Panc1 (cell line): Measurements from ENCODE around the gene ZC2HC1B. TPM values are rescaled to one million over a fixed set of nuclear protein-coding genes. Genes with fewer than 3 reads are reported as not detected.
"Not testable (repeated sequence)": the region's sequence is repeated elsewhere in the genome, so short reads cannot be mapped to it uniquely, and the experiment has no call there.

Experiments
- ATAC-seq: fragments of 200-7000 bp; cut with Tn5 transposase; 2 replicates; pipeline ENCODE4 v1.9.1; 2020; ENCODE audit warnings: mild to moderate bottlenecking, moderate library complexity
- BruUV-seq: library from RNA; stranded (reverse); fragments of 400-500 nt; replicated peaks from 2 replicates; lab custom pipeline; 2021; lab: Mats Ljungman, UMichigan
- CTCF ChIA-PET: fragments of 300-600 bp; sonication (Branson Sonifier 250); formaldehyde crosslinking; loops from one replicate; lab custom pipeline; 2022; ENCODE audit warnings: antibody characterized with exemption; lab: Charles Lee
- POLR2A ChIA-PET: fragments of 300-600 bp; sonication (Branson Sonifier 250); formaldehyde crosslinking; loops from one replicate; lab custom pipeline; 2022; ENCODE audit warnings: antibody characterized with exemption; lab: Charles Lee
- DNase-seq: peaks from one replicate; pipeline ENCODE4 v3.0.0-alpha.2; 2010; ENCODE audit warnings: low read depth, low spot score
- H3K27ac ChIP-seq: 2 replicates; pipeline ENCODE4 v1.5.1; 2011; ENCODE audit warnings: mild to moderate bottlenecking, low read length, inconsistent platforms
- H3K27me3 ChIP-seq: fragments of 200-500 bp; sonication (Bioruptor generic); 2 replicates; pipeline ENCODE4 v1.6.0; 2014; ENCODE audit warnings: low read length, inconsistent platforms; ENCODE audit not compliant: control insufficient read depth, insufficient read depth
- H3K36me3 ChIP-seq: fragments of 200-500 bp; sonication (Bioruptor generic); 2 replicates; pipeline ENCODE4 v1.5.1; 2014; ENCODE audit warnings: inconsistent platforms, mild to moderate bottlenecking, low read length, moderate library complexity; ENCODE audit not compliant: control insufficient read depth, insufficient read depth
- H3K4me1 ChIP-seq: 2 replicates; pipeline ENCODE4 v1.5.1; 2011; ENCODE audit warnings: inconsistent platforms, mild to moderate bottlenecking, low read length, moderate library complexity; ENCODE audit not compliant: control insufficient read depth, insufficient read depth
- H3K4me3 ChIP-seq, 2 experiments: 2 replicates each; pipeline ENCODE4 v1.5.1; 2011 to 2012; ENCODE audit warnings: low read depth in 2 of 2, low read length in 2 of 2, mild to moderate bottlenecking in 2 of 2, inconsistent platforms in 1 of 2, moderate library complexity in 1 of 2
- H3K9me3 ChIP-seq: fragments of 200-500 bp; sonication (Bioruptor generic); 2 replicates; pipeline ENCODE4 v1.5.1; 2014; ENCODE audit warnings: low read depth, mild to moderate bottlenecking, inconsistent platforms, low read length, moderate library complexity; ENCODE audit not compliant: control insufficient read depth, insufficient read depth
- POLR2AphosphoS5 ChIP-seq: IDR thresholded peaks from 2 replicates; pipeline ENCODE4 v1.6.1; 2012; ENCODE audit warnings: mild to moderate bottlenecking, low read depth, low read length, moderate library complexity
- SIN3A ChIP-seq: IDR thresholded peaks from 2 replicates; pipeline ENCODE4 v1.6.1; 2012; ENCODE audit warnings: low read depth, mild to moderate bottlenecking, low read length, moderate library complexity, borderline replicate concordance; ENCODE audit not compliant: insufficient read depth
- TCF7L2 ChIP-seq: IDR thresholded peaks from 2 replicates; pipeline ENCODE4 v1.6.1; 2011; ENCODE audit warnings: mild to moderate bottlenecking, low read depth, low read length, inconsistent platforms
- in situ Hi-C: cut with HindIII; loops from 2 replicates; pipeline ENCODE4 v1.10.0; 2016; ENCODE audit warnings: low sequenced_read_pairs, low pct_unique_long_range_greater_than_20kb
- intact Hi-C: fragments of 100-400 bp; cut with micrococcal nuclease; formaldehyde crosslinking; loops from one replicate; pipeline ENCODE4 v1.10.0; 2022; ENCODE audit not compliant: unreplicated experiment
- total RNA-seq: library from RNA; stranded (reverse); gene quantifications from one replicate; pipeline ENCODE4 v1.2.1, GENCODE V29; 2021; ENCODE audit not compliant: unreplicated experiment
- TF ChIP-seq, protein P1 (sequence below): fragments of 450-650 bp; IDR thresholded peaks from 2 replicates; pipeline ENCODE4 v1.5.1; 2017; ENCODE audit warnings: mild to moderate bottlenecking
- TF ChIP-seq, protein P2 (sequence below), 2 experiments: IDR thresholded peaks; 2 replicates each; pipeline ENCODE4 v1.6.1; 2011 to 2012; ENCODE audit warnings: low read depth in 2 of 2, control low read depth in 1 of 2, low read length in 1 of 2, mild to moderate bottlenecking in 1 of 2, moderate library complexity in 1 of 2; ENCODE audit not compliant: insufficient read depth in 1 of 2

Gene ZC2HC1B
- total RNA-seq, 1 experiment from 2014 or later: not detected

DNA sequence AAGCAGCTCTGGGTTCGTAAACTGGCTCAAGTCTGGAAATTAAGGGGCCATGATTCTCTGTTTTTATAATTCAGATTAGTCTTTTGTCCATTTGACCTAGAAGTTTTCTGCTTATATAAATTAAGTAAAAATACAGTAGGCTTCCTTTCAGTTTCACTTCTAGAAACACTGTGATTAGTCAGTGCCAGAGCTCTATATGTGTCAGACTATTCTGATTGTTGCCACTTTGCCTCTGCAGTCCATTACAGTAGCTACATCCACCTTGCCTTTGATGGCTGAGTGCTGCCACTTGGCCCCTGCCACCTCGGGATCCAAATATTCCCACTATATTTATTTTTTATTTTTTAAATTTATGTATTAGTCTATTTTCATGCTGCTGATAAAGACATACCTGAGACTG is 7.9 kb downstream of the ZC2HC1B start:
- no peak for DNase-seq
- in situ Hi-C loops (no loop called here), intact Hi-C loops (no loop called here)
- no peak for ATAC-seq
- Histone ChIP-seq H3K36me3 (no peaks in the 10 kb centered on the region), H3K4me3 (no peak overlapping the region), H3K27me3 (no peaks in the 10 kb centered on the region), H3K4me1 (no peaks in the 10 kb centered on the region), H3K27ac (no peak overlapping the region), H3K9me3 (0 out of 2 replicates have a peak, but pooled peaks cover 4% of the 10 kb centered on the region)
- ChIA-PET CTCF (no interaction called here), POLR2A (no interaction called here)
- TF ChIP-seq TCF7L2: no peak
- TF ChIP-seq, protein P1, sequence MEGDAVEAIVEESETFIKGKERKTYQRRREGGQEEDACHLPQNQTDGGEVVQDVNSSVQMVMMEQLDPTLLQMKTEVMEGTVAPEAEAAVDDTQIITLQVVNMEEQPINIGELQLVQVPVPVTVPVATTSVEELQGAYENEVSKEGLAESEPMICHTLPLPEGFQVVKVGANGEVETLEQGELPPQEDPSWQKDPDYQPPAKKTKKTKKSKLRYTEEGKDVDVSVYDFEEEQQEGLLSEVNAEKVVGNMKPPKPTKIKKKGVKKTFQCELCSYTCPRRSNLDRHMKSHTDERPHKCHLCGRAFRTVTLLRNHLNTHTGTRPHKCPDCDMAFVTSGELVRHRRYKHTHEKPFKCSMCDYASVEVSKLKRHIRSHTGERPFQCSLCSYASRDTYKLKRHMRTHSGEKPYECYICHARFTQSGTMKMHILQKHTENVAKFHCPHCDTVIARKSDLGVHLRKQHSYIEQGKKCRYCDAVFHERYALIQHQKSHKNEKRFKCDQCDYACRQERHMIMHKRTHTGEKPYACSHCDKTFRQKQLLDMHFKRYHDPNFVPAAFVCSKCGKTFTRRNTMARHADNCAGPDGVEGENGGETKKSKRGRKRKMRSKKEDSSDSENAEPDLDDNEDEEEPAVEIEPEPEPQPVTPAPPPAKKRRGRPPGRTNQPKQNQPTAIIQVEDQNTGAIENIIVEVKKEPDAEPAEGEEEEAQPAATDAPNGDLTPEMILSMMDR: no peak
- no peak for TF ChIP-seq POLR2AphosphoS5
- no peak for TF ChIP-seq SIN3A
- TF ChIP-seq, protein P2, sequence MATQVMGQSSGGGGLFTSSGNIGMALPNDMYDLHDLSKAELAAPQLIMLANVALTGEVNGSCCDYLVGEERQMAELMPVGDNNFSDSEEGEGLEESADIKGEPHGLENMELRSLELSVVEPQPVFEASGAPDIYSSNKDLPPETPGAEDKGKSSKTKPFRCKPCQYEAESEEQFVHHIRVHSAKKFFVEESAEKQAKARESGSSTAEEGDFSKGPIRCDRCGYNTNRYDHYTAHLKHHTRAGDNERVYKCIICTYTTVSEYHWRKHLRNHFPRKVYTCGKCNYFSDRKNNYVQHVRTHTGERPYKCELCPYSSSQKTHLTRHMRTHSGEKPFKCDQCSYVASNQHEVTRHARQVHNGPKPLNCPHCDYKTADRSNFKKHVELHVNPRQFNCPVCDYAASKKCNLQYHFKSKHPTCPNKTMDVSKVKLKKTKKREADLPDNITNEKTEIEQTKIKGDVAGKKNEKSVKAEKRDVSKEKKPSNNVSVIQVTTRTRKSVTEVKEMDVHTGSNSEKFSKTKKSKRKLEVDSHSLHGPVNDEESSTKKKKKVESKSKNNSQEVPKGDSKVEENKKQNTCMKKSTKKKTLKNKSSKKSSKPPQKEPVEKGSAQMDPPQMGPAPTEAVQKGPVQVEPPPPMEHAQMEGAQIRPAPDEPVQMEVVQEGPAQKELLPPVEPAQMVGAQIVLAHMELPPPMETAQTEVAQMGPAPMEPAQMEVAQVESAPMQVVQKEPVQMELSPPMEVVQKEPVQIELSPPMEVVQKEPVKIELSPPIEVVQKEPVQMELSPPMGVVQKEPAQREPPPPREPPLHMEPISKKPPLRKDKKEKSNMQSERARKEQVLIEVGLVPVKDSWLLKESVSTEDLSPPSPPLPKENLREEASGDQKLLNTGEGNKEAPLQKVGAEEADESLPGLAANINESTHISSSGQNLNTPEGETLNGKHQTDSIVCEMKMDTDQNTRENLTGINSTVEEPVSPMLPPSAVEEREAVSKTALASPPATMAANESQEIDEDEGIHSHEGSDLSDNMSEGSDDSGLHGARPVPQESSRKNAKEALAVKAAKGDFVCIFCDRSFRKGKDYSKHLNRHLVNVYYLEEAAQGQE (IDR thresholded peaks at IDR 0.05; ENCODE audit: insufficient read depth in 1 of 2, low read depth in 2 of 2, low read length in 1 of 2): no peak
- BruUV-seq: no TSS peak

DNA sequence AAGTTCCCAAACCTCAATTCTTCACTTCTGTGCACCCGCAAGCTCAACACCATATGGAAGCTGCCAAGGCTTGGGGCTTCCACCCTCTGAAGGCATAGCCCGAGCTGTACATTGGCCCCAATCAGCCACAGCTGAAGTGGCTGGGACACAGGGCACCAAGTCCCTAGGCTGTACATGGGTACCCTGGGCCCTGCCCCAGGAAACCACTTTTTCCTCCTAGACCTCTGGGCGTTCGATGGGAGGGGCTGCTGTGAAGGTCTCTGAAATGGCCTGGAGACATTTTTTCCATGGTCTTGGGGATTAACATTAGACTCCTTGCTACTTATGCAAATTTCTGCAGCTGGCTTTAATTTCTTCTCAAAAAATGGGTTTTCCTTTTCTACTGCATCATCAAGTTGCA is 9.3 kb downstream of the ZC2HC1B start:
- H3K27ac ChIP-seq, DNase-seq, H3K36me3 ChIP-seq, POLR2A ChIA-PET, H3K27me3 ChIP-seq, H3K9me3 ChIP-seq, H3K4me3 ChIP-seq, in situ Hi-C loops, ATAC-seq, CTCF ChIA-PET, intact Hi-C loops, H3K4me1 ChIP-seq, BruUV-seq: not testable (repeated sequence)

DNA sequence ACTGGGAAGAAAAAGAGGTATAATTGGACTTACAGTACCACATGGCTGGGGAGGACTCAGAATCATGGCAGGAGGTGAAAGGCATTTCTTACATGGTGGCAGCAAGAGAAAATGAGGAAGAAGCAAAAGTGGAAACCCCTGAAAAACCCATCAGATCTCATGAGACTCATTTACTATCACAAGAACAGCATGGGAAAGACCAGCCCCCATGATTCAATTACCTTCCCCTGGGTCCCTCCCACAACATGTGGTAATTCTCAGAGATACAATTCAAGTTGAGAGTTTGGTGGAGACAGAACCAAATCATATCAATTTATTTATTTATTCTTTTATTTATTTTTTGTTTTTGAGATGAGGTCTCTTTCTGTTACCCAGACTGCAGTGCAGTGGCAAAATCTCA is 10.2 kb downstream of the ZC2HC1B start:
- H3K27ac ChIP-seq, H3K9me3 ChIP-seq, in situ Hi-C loops, H3K4me1 ChIP-seq, H3K36me3 ChIP-seq, H3K27me3 ChIP-seq, ATAC-seq, POLR2A ChIA-PET, DNase-seq, BruUV-seq, intact Hi-C loops, H3K4me3 ChIP-seq: not testable (repeated sequence)
- CTCF ChIA-PET: interaction anchor here (0.6 kb wide), 1 partner anchor 65 kb away, joined by 3 read pairs; no protein-coding TSS in a partner anchor
